UCSD-AML1 (cell line): ENCODE data around the gene IAH1.

ENCODE experiments used
- DNase-seq: peaks from one replicate; lab custom pipeline; 2025; ENCODE audit not compliant: unreplicated experiment; lab: John Stamatoyannopoulos, UW

Gene IAH1

GRCh38 chr2:9525266-9525665 lies 50.9 kb downstream of the IAH1 start:
- no peak for DNase-seq

GRCh38 chr2:9527995-9528787 lies 53.8 kb downstream of the IAH1 start:
- DNase-seq: no peak

- no peak for DNase-seq
Observed at GRCh38 chr2:9532421-9532820, 58.1 kb downstream of the IAH1 start.

- no peak for DNase-seq
Observed at GRCh38 chr2:9533663-9534062, 59.3 kb downstream of the IAH1 start.

- no peak for DNase-seq
Observed at GRCh38 chr2:9535177-9535576, 60.8 kb downstream of the IAH1 start.

GRCh38 chr2:9536504-9536903 lies 62.2 kb downstream of the IAH1 start:
- DNase-seq: no peak

GRCh38 chr2:9538000-9538507 lies 63.7 kb downstream of the IAH1 start:
- DNase-seq: no peak
